GM19455 (cell line): ENCODE results near the gene PPY.
"Not testable (repeated sequence)": the region's sequence is repeated elsewhere in the genome, so short reads cannot be mapped to it uniquely, and the experiment has no call there.

ENCODE experiments used
- ATAC-seq: cut with Tn5 transposase; IDR thresholded peaks from one replicate; pipeline ENCODE4 v1.9.1; 2021; ENCODE audit not compliant: unreplicated experiment

The PPY gene

DNA sequence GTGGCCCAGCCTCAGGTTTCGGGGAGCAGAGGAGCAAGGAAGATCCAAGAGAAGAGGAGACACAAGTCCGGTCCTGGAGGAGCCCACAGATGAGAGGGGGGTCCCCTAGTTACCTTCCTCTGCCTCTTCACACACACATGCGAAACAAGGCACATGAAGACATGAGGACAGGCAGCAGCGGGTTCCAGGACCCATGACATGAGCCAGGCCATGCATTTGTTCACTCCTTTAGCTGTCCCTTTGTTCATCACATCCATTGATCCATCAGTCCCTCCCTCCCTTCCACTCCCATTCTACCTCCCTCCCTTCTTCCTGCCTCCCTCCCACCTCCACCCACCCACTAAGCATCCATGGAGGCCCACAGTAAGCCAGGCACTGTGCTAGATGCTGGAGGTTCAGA is 9.4 kb downstream of the PPY start:
- ATAC-seq = no peak

DNA sequence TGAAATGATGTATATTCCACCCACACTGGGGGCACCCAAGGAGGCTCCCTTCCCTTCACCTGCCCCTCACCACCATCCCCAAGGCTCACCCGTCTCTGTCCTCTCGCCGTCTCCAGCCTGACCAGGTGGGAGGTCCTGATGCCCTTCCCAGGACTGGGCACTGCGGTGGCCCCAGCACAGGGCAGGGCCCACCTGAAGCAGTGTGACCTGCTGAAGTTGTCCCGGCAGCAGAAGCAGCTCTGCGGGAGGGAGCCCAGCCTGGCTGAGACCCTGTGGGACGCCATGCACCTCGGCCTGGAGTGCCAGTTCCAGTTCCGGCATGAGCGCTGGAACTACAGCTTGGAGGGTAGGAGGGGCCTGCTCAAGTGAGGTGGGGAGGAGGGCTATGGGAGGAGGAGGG is 9.9 kb downstream of the PPY start:
- ATAC-seq = no peak

DNA sequence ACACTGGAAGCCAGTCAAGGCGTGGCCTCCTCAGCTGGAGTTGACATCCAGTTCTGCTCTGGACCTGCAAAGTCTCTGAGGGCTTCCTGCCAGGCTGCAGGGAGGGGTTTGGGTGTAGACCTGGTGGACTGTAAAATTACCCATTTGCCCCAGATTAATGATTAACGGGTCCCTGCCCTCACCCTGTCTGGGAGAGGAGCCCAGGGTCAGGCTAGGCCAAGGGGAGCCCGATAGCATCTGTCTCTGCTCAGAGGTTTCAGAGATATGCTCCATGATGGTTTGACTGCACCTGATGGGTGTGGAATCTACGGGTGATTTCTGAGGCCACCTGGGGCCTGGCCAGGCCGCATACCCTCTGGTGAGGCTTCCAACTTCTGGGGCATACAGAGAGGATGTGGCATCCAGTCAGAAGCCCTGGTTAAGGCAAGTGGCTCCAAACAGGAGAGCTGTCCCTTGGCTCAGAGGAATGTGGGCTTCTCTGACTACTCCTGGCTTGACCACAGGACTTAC is 11.2 kb downstream of the PPY start:
- no peak for ATAC-seq

DNA sequence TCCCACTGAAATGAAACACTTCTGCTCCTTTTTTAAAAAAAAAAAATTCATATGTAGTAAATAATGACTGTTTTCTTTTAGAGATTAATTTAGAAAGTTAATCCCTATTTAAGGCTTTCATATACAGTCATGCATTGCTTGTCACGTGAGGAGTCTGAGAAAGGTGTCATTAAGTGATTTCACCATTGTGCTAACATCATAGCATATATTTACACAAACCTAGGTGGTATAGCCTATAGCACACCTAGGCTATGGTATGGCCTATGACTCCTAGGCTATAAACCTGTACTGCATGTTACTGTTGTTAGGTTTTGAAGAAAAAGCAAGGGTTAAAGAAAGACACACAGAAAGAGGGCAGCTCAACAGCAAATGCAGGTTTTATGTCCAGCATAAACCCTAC is 13.7 kb downstream of the PPY start:
- ATAC-seq = no peak

DNA sequence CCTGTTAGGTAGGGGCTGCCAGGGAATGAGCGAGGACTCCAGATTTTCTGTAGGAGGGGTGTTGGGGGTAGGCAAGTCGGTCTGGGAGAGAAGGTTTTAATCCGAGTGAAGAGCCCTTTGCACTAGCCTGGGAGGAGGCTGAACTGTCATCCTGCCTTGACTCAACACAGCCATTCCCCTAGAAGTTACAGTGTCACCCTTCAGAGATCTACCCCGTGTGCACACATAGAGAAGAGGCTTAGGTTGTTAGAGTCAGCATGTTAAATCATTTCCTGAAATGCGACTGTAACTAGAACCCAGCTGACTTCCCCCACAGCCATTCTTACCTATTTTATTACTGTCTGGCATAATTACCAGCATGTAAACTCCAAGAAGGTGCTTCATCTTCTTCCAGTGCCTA is 14.3 kb downstream of the PPY start:
- ATAC-seq = not testable (repeated sequence)

DNA sequence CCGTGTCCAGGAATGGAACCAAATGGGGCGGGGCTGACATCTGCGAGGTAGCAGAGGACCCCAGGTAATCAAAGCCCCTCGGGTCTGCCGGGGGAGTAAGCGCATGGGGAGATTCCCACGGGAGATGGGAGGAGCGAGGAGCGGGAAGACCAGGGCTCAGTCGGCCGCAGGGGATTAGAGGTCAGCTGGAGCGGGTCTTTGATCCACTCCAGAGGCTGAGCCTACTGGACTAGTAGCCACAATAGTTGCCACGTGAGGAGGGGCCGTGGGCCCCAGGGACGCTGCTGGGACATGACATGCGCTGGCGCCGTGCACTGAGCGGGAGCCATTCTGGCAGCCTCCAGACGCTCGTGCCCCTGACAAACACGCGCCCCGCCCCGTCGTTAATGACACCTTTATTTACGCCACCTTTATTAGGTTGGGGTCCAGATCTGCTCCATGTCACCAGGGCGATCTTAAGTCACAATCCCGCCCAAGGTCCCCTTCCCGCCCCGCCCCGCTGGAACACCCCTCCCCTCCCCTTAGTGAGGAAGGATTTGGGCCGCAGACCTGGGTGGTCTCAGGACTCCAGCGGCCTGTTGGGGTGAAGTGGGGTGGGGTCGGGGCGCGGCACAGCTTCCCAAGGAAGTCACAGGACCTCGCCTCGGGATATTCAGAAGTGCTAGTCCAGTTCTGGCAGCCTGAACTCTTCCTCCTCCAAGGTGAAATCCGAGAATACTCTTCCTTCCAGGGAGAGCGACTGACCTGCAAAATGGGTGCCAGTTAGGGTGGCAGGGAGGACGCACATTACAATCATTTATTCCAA is 15.0 kb downstream of the PPY start:
- ATAC-seq = no peak

DNA sequence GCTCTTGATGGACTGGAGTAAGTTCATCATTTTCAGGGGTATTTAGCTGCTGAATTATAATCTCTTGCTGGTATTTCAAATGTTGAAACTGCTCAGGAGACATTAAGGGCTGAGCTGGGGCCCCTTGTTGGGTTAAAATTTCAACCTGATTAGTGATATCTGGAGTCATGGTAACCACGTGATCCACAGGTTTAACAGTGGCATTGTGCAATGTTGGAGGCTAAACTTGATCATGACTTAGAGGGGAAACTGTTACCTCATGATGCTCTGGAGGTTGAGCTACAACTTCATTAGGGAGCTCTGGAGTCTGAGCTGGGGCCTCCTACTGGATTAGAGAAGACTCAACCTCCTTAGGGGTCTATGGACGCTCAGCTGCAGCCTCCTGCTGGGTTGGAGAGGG is 17.7 kb downstream of the PPY start:
- ATAC-seq = no peak

DNA sequence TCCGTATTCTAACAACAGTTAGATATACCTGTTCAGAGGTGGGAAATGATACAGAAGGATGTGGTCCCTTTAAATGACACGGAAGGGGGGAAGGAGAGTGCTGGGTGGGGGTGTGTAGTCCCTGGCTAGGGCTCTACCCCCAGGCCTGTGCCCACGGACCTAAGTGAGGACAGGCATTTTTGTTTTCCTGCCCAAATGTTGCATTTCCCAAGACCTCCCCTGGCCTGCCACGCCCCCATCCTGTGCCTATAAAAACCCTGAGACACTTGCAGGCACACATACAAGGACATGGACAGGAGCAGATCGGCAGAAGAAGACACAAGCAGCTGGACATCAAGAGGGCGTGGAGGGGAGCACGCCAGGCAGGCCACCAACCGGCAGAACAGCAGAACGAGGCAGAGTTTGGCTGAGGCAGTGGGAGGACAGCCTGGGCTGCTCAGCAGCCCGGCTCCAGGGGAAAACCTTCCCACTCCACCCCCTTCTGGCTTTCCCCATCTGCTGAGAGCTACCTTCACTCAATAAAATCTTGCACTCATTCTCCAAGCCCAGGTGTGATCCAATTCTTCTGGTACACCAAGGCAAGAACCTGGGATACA is 21.7 kb downstream of the PPY start:
- no peak for ATAC-seq

DNA sequence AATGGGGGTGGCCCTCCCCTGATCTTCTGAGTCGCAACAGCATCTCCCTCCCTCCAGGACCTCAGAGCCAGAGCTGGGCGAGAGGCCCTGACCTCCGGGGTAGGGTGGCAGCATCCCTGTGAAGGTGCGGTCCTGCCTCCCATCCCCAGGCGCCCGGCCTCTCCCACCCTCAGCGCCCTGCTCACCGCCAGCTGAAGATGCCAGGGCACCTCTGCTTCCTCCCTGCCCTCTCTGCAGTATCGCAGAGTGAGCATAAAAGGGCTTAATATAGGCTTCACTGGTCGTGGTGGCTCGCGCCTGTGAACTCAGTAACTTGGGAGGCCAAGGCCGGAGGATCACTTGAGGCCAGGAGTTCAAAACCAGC is 24.3 kb downstream of the PPY start:
- ATAC-seq = no peak

DNA sequence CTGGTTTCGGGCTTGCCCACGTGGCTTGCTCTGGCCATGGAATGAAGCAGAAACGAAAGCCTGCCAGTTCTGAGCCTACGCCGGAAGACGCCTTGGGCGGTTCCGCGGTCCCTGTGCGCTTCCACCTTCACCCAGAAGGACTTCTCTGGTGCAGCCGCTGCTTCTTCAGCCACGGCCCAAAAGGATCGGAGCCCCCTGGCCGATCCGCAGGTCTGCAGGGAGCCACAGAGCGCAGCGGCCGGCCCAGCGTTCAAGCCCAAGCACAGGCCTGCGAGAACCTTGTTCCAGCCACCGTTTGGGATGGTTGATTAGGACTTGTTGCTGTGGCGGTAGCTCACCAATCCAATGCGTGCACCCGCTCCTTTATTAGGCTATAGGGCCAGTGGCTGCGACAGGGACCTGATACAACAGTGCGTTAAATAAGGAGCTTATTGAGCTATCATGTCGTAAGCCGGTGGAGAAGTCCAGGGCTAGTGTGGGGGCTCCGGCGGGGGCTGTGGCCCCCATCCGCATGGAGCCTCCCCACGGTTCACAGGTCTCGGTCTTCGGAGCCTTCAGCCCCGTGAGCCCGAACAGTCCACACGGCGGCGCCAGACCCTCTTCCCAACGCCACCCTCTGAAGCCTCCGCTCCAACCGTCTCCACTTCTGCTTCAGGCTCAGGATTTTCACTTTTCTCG is 24.8 kb downstream of the PPY start:
- no peak for ATAC-seq

DNA sequence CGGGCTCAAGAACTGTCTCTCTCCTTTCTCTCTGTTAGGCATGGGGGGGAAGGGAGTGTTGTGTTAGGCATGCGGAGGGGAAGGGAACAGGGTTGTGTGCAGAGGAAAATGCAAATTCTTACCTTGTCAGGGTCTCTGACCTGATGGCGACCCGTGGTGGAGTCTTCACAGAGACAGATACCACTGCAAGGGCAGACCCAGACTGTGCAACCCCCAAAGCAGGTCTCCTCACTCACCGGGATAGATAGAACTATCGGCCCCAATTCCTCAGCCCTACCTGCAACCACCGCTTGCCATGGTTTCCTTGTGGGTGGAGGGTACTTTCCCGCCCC is 25.3 kb downstream of the PPY start:
- ATAC-seq = no peak

DNA sequence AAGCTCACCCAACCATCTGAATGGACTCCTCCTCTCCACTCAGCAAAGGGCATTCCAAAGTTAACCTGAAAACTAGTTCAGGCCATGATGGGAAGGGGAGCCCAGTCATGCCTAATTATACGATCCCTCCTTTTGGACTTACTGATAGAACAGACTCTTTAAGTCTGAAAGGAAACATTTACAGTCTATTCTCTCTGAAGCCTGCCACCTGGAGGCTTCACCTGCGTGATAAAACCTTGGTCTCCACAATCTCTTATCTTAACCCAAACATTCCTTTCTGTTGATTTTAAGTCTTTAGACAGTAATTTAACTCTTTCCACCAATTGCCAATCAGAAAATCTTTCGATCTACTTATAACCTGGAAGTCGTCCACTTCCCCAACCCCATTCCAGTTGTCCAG is 25.9 kb downstream of the PPY start:
- no peak for ATAC-seq

DNA sequence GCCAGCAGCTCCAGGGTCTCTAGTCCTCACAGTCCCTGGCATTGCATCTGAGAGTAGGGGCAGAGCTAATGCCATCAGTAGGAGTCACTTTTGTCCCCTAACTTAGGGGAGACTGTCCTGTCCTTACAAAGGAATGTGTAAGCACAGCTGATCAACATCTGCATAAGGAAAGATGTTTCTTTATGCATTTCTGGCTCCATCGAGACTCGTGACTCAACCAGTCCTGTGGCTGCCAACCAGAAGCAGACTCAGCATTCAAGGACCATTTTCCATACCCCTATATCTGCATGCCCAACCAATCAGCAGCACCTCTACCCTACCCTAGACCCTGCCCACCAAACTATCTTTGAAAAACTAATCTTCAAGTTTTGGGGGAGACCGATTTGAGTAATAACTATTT is 26.7 kb downstream of the PPY start:
- no peak for ATAC-seq

DNA sequence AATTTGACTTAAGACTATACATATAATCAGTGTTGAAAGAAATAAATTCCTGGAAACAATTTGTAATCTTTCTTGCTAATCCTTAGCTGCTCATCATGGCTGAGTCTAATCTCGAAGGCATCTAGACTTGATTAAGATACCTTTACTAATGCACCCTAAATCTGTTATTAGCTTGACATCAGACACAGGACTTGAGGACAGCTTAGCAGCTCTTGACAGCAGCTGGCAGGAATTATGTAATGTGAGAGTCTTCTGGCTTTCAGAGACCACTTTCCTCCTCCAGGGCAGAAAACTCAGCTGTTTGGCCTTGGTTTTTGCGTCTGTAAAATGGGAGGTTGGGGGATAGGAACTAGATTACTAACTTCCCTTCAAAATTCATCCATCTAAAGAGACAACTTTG is 27.8 kb downstream of the PPY start:
- ATAC-seq = no peak

DNA sequence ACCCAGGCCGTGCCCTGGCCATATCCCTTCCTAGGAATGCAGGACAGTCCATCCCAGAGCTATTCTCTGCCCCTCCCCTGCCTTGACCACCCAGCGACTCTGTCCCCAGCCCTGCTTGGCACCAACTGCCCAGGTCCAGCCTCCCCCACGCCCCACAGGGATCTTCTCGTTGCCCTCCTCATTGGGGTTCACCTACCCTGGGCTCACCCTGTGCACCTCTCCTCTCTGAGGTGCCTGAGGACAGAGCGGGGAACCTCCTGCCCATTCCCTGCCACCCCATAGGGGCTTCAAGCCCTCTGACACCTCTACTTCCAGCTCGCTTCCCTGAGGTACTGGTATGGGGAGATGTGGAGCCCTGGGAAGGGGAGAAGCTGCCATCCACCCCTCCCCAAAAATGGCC is 28.7 kb downstream of the PPY start:
- no peak for ATAC-seq

DNA sequence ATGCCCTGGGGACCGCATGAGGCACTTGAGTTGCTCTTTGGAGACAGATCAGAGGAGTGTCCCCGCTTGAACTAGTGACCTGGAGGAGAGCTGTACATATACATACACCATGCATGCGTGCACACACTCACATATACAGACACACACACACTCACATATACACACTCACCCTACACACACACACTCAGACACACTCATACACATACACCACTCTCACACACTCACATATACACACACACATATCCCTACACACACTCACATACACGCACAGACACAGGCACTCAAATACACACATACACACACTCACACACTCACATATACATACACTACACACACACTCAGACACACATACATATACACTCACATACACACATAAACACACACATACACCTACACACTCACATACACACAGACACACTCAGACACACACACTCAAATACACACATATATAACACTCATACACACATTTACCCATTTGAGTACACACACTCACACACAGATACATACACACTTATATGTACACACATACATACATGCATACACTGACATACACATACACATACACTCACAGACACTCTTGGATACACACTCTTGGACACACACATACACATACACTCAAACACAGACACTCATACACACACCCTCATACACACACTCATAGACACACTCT is 29.5 kb downstream of the PPY start:
- no peak for ATAC-seq

DNA sequence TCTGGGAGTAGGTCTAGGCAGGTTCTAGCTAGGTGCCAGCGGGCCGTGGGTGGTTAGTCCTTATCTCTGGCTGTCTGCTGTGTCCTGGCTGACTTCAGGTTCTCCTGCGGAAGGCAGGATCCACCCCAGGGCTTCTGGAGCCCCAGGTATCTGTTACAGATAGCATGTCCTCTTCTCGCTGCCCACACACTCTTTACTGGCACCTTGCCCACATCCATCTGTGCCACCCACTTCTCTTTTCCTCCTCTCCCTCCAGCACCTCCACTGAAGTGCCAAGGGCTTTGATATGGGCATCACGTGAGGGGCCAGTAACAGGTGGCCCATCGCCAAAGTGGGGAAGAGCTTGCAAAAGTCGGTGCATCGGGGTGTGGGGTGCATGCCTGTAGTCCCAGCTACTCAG is 30.4 kb downstream of the PPY start:
- ATAC-seq = no peak

DNA sequence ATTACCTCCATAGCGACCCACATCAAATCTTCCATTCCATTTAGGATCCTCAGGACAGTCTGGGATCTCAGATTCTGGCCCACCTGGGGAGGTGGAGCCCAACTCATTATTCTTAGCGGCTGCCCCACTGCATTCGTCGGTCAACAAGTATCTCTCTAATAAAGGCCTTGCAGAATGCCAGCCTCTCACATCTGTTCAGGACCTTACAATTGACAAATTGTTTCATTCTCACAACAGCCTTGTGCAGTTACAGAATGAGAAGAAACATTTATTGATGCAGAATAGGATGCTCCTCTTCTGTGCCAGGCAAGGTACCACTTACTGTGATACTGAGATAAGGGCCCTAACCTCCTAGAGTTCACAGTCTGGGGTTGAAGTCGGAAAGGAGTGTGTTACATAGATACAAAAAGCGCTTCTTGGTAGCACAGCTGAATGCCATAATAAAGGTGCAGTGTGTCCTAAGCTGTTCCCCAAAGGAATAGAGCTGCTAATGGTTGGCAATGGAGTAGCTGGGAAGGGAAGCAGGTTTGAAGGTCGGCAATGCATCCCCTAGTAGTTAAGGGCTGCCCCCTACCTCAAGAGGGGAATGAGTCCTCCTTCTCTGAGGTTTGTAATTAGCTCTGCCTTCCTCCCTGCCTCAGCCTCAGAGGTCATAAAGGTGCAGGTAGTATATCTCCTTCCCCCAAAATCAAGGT is 32.6 kb downstream of the PPY start:
- ATAC-seq = no peak

DNA sequence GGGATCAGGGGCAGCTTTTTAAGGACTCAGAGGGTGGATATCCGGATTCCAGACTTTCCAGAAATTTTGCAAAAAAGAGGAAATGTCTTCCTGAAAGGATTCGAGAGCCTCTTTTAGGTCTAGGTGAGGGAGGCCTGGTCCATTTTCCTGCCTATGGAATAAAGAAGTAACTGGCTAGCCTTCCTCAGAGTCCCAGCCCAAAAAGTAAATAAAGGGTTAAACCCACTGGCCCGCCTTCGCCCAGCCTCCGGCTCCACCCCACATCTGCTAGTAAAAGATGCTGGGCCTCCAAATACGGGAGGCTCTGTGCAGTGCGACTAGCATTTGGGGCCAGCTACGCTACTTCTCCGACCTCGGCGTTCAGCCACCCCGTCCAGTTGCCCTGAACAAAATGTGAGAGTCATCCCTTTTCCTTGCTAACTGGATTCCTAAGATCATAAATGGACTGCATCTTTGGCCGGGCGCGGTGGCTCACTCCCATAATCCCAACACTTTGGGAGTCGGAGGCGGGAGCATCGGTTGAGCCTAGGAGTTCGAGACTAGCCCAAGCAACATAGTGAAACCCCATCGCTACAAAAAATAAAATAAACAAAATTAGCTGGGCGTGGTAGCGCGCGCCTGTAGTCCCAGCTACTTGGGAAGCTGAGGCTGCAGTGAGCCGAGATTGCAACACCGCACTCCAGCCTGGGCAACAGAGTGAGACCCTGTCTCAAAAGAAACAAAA is 34.1 kb downstream of the PPY start:
- no peak for ATAC-seq

DNA sequence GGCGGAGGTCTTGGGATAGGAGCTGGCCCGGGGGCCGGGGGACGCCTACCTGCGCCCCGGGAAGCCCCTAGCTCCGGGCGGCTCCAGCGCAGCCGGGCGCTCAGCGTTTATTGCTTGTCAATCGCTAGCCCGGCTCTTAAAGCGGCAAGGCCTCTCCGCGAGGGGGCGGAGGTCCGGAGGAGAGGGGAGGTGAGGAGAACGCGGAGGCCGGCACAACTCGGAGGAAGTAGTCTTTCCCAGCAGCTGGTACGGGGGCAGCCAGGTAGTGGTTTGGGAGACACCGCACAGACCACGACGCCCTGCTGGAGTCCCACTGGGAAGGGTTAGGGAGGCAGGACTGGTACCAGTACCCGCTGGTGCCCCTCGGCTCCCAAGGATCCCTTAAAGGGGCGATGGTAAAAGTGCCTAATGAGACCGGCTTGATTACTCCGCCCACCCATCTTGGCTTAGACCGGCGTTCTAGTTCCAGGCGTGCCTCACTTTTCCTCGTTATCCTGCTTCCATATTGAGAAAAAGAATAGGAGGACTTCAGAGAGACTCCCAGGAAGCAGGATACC is 34.8 kb downstream of the PPY start, which contains the start of gene MPP2:
MPP2 (minus strand) TSS at position 112 of the 557 bp plus-strand sequence. CDS start 3,076 bp downstream, outside the sequence.
- ATAC-seq = no peak
